SHP77 treated with DMSO at 0.1 percent for 48 hours (cell line): ENCODE results near the gene RNF44.
"Not testable (repeated sequence)": the region's sequence is repeated elsewhere in the genome, so short reads cannot be mapped to it uniquely, and the experiment has no call there.

Experiments used
- DNase-seq: peaks from one replicate; lab custom pipeline; 2025; lab: John Stamatoyannopoulos, UW

The RNF44 gene

DNA sequence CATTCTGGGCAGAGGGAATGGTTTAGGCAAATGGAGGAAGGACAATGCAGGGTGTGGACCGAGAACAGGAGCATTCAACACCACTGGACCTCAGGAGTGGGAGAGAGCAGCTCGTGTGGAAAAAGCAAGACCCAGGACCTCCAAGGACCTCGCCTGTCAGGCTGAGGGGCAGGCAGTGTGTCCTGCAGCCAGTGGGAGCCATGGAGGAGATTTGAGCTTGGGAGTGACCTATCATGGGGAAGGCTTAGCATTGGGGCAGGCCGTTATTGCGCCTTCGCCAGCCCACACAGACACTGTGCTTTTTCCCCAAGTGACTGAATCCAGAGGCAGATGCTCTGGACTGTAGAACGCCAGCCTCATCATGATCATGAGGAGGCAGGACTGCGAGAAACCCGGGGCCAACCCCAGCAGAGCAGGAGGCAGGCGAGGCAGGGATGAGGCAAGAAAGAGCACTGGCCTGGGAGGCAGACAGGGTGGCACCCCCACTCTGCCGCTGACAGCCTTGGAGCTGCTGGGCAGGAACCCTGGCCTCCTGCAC, 15.2 kb upstream of the RNF44 start:
- DNase-seq = no peak

DNA sequence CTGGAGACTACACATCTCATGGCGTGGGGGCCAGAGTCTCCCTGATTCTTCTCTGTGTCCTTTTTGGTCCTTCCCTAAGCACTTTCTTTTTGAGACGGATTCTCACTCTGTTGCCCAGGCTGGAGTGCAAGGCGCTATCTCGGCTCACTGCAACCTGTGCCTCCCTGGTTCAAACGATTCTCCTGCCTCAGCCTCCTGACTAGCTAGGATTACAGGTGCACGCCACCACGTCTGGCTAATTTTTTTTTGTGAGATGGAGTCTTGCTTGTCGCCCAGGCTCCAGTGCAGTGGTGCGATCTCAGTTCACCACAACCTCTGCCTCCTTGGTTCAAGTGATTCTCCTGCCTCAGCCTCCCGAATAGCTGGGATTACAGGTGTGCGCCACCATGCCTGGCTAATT, 13.7 kb upstream of the RNF44 start:
- not testable (repeated sequence) for DNase-seq

DNA sequence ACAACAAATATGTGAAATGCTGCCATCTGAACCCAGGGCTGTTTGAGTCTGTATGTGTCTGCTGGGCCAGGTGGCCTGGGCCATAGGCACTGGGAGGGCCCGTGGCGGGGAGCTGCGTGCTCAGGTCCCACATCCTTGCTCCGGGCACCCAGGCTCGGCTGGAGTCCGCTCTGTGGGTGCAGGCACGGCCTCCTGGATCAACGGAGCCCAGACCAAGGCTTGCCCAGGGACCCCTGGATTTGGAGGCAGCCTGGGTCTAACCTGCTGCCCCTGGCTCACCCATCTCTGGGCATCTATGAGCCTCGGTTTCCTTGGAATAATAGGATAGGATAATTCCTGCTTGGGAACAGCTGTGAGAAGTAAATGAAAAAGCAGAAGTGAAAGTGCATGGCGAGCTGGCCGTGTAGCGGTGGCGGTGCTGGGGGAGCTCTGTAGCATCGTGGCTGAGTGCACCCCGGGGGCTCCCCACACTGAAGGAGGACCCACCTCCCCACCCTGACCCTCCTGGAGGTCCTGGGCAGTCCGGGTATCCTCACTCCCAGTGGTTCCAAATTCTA, 13.2 kb upstream of the RNF44 start:
- no peak for DNase-seq

DNA sequence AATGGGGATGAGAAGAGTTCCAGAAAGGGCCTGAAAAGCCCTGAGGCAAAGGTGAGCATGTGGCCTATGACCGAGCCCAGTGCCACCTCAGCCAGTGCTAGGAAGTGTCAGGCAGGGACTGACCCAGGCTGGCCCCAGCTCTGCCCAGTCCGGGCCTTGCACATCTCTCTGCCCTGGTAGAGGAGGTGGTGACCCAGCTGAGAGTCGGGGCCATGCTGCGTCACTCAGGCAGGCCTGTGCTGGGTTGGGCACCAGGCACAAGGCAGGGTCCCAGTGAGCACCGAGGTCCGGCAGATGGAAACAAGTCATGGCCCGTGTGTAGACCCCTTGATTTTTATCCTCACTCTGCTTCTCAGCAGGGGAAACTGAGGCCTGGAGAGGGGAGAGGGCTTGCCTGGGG, 12.7 kb upstream of the RNF44 start:
- DNase-seq = no peak

DNA sequence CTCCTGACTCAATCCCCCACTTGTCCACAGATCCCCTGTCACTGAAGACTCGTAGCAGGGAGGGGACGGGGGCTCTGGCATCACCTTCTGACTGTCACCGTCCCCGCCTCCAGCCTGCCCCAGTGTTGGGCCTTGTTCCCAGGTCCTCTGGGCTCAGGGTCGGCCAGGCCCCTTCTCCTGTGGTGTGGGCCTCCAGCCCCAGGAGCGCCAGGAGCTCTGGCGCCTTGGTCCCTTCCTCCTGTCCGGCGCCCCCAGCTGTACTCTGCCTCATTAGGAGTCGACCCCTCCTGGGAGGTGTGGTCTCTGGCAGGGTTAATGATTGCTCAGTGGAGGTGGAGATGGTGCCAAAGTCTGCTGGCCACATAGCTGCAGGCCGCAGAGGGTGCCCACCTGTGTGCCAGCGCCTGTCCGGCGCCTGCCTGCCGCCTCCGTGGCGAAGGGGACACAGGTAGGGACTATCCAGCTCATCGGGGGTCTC, 11.8 kb upstream of the RNF44 start, which contains the start of gene CDHR2:
TSS of gene CDHR2 (plus strand) at position 376 of the 478 bp plus-strand sequence. CDS start 16,011 bp downstream, outside the sequence.
- DNase-seq = no peak

DNA sequence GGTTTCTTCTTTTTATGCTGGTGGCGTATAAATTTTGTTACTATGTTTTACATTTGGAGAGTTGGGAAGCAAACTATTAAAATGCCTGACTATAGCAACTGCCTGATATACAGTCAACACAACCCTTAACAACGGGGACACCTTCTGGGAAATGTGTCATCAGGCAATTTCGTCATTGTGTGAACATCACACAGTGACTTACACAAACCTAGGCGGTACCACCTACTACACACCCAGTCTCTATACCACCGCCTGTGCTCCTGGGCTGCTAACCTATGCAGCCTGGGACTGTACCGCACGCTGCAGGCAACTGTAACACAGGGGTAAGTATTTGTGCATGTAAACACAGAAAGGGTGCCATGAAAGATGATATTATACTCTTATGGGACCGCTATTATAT, 10.6 kb upstream of the RNF44 start:
- DNase-seq = no peak

- no peak for DNase-seq
These were observed 8.7 kb upstream of the RNF44 start for GRCh38 chr5:176545737-176546509.

DNA sequence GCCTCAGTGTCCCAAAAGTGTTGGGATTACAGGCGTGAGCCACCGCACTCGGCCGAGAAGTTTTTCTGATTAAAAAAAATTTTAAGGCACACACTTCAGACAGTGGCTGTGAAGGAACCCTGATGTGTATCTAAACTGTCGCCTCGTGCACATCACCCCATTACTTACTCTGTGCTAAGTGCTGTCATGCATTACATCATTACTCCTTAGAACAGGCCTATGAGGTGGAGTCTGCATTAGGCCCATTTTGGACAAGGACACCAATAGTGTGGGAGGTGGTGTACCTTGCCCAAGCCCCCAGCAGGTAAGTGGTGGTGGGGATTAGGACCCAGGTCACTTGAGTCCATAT, 8.2 kb upstream of the RNF44 start:
- DNase-seq = no peak

DNA sequence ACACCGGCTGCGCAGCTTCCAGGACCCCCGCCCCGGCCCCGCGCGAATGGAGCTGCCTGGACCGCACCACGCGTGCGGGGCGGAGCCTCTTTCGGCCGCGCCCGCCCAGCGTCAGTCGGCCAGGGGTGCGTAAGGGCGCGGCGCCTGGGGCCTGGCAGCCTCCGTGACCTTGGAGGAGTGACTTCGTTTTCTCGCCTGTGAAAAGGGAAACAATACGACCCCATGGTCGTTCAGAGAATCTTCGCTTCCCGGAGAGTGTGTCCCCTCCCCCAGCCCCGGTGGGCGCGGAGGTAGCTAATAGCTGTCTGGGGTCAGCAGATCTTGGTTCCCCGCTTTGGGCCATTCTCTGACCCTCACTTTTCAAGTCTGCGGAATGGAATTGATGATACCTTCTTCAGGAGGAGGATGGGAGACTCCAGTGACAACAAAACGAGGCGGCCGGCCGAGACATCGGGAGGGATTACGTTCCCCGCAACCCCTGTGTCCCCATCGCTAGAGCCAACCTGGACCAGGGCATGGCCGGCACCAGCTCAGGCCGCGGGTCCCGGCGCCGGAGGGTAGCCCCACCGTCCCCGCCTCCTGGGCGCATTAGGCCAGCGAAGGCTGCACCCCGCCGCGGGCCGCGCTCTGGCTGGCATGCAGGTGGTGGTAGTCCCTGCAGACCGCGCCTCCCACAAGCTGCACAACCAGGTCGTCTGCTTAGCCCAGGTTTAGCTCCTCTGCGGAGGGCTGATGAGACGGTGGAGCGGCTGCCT, 6.4 kb upstream of the RNF44 start:
- peak; percentile 66 for DNase-seq

DNA sequence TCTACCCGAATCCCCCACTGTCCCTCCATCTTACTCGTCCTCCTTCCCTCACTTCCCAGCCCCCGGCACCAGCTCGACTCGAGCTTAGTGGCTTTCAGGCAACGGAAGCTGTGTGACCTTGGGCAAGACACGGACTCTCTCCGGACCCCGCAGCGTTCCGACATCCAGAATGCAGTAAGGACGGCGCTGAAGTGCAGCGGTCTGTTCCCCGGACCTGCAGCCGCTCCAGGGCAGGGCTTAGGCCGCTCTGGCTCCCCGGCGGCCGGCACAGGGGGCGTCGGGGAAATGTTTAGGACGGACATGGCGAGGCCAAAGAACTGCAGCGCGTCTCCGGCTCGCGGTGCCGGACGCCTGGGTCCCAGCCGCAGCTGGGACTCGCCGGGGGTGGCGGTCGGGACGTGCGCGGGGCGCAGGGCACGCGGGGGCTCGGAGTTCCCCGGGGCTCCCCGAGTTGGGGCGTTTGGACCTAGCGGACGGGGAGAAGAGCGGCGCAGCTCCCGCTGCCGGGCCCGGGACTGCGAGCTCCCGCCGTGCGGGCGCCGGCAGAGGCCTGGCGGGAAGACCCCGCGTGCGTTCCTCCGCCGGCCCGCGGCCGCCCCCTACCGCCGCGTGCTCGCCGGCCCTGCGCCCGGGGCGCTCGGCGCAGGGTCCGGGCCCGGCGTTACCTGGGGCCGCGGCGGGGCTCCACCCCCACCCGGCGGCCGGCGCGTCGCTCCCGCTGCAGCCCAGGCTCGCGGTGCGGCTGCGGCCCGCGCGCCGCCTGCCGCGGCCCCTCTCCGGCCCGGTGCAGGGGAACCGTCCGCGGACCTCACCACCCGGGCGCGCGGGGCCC, 5.6 kb upstream of the RNF44 start:
- DNase-seq = no peak

- DNase-seq = no peak
These were observed 5.0 kb upstream of the RNF44 start for GRCh38 chr5:176542135-176542595.

DNA sequence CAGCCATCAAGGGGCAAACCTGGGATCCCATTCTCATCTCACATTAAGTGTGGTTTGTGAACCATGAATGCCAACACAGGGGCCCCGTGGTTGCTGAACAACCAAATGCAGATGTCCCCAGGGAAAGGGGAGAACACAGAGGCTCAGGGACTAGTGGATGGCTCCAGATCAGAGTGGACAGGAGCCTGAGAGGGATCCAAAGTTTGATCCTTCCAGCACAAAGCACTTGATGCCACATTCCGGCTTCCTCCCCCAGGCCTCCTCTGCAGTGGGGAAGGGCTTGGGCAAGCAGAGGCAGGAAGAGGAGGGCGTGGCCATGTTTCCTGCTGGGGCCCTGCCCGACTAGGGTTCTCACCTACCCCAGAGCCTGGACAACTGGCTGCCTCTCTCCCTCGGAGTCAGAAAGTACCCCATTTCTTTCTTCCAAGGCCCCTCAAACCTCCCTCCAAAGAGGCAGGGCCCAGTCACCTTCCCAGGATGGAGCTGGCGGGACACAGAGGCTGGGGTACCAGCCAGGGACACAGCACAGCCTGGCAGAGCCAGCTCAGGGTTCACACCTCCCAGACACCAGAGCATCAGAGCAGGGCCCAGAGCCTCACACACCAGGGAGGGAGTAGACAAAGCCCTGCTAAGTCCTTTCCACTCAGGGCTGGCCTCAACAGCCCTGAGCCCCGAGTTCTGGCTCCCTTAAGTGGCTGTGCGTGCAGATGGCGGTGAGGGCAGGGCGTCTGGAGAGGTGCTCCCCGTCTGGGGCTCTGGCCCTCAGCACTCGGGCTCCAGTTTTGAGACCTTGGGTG, 4.3 kb upstream of the RNF44 start:
- no peak for DNase-seq

DNA sequence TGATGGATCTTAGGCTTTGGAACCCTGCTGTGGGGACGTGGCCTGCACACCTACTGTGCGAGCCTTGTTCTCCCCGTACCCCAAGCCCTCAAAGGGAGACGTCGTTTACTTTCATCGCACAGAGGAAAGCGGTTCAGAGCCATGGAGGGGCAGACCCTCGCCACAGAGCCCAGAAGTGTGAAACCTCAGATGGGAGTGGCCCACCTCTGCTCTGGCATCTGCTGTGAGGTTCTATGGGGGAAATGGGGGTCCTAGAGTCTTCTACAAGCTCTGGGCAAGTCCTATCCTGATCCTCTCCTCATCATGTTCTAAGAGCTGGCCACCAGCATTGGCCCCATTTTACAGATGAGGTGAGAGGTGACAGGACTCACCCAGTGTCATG, 3.7 kb upstream of the RNF44 start:
- DNase-seq = no peak

- DNase-seq = no peak
These were observed 3.3 kb upstream of the RNF44 start for GRCh38 chr5:176540476-176540899.

DNA sequence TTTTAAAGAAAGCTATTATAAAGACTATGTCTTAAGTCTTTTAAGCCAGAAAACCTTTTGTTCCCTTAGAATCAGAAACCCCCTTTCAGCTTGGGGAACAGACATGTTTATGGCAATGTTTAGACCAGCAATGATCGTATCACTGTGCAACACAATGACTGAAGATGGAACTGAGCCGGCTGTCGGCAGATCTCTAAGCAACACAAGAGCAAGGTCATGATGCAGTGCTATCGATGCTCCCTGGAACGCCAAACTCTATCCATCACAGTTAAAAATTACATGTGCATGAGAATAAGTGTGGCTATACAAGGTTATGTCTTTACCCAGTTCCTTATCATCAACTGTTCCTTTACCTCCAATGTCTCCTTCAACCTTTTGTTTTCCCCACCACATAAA, 1.8 kb upstream of the RNF44 start:
- DNase-seq = no peak

- DNase-seq = peak; percentile 69
These were observed 1.2 kb upstream of the RNF44 start for GRCh38 chr5:176538230-176538988.

DNA sequence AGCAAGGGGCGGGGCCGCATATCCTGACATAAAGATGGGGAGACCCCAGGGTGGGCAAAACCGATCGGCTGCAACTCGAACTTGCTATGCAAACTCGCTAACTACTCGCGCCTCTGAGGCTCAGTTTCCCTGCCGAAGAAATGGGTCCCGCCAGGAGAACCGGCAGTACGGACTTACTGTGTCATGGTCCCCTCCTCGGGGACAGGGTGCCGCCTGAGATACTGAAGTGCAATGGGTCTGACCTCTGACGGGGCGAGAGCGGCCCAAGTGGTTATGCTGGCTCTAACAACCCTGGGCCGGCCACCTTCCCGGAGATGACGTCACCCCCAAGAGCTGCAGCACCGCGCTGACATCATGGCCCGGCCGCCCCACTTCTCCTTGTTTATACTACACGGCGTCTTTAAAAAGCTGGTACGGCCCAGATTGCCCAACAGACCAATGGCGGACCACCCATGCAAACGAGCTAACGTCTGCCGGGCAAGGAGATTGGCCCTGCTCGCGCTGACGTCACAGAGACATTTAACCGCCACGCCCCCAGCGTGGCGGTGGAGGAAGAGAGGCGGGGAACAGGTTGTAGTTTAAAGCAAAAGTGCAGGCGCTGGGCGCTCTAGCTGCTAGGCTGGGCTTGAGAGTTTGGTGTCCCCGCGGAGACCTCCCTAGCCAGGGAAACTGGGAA, 490 bp upstream of the RNF44 start:
- DNase-seq = peak; percentile 98

GRCh38 chr5:176536132-176536901, 885 bp downstream of the RNF44 start:
- DNase-seq = no peak

GRCh38 chr5:176535664-176536131, 1.5 kb downstream of the RNF44 start:
- no peak for DNase-seq
